ENCODE data around the gene PRR20G. TPM values are rescaled to one million over a fixed set of nuclear protein-coding genes. Genes with fewer than 3 reads are reported as not detected.
"Not testable (repeated sequence)": the region's sequence is repeated elsewhere in the genome, so short reads cannot be mapped to it uniquely, and the experiment has no call there.

The PRR20G gene
- total RNA-seq, 1 donor from 2014 or later: not detected

GRCh38 chr3:127305499-127306060 is 17.7 kb upstream of the PRR20G start:
- Histone ChIP-seq H3K27ac (ENCODE audit: low read depth, low read length) (no peak overlapping the region), H3K27me3 (ENCODE audit: control insufficient read depth in 3 of 3, insufficient read depth in 3 of 3, low read length in 3 of 3) (peaks cover 4 to 20% (median 14%) of the 10 kb centered on the region in 3 donors), H3K9me3 (ENCODE audit: control insufficient read depth in 3 of 3, low read length in 3 of 3) (no peaks in the 10 kb centered on the region), H3K4me1 (ENCODE audit: control insufficient read depth in 3 of 3, insufficient read depth in 3 of 3, low read length in 3 of 3) (no peaks in the 10 kb centered on the region), H3K4me3 (ENCODE audit: low read length in 3 of 3) (no peak overlapping the region), H3K9ac (ENCODE audit: low read depth in 1 of 3, low read length in 3 of 3) (no peak overlapping the region), H3K36me3 (ENCODE audit: control insufficient read depth in 3 of 3, insufficient read depth in 3 of 3, low read length in 3 of 3) (no peaks in the 10 kb centered on the region)

- Histone ChIP-seq H3K27ac (ENCODE audit: low read depth, low read length) (no peak overlapping the region), H3K9me3 (ENCODE audit: control insufficient read depth in 3 of 3, low read length in 3 of 3) (no peaks in the 10 kb centered on the region), H3K36me3 (ENCODE audit: control insufficient read depth in 3 of 3, insufficient read depth in 3 of 3, low read length in 3 of 3) (no peaks in the 10 kb centered on the region), H3K4me3 (ENCODE audit: low read length in 3 of 3) (no peak overlapping the region), H3K9ac (ENCODE audit: low read depth in 1 of 3, low read length in 3 of 3) (no peak overlapping the region), H3K4me1 (ENCODE audit: control insufficient read depth in 3 of 3, insufficient read depth in 3 of 3, low read length in 3 of 3) (no peaks in the 10 kb centered on the region), H3K27me3 (ENCODE audit: control insufficient read depth in 3 of 3, insufficient read depth in 3 of 3, low read length in 3 of 3) (peaks cover 4 to 22% (median 16%) of the 10 kb centered on the region in 3 donors)
Measured at GRCh38 chr3:127304121-127304744, 16.4 kb upstream of the PRR20G start.

GRCh38 chr3:127299276-127299675 is 11.4 kb upstream of the PRR20G start:
- Histone ChIP-seq H3K27me3 (ENCODE audit: control insufficient read depth in 3 of 3, insufficient read depth in 3 of 3, low read length in 3 of 3) (peaks cover 0 to 11% (median 7%) of the 10 kb centered on the region in 3 donors), H3K27ac (ENCODE audit: low read depth, low read length) (no peak overlapping the region), H3K36me3 (ENCODE audit: control insufficient read depth in 3 of 3, insufficient read depth in 3 of 3, low read length in 3 of 3) (no peaks in the 10 kb centered on the region), H3K9me3 (ENCODE audit: control insufficient read depth in 3 of 3, low read length in 3 of 3) (no peaks in the 10 kb centered on the region), H3K4me3 (ENCODE audit: low read length in 3 of 3) (no peak overlapping the region), H3K9ac (ENCODE audit: low read depth in 1 of 3, low read length in 3 of 3) (no peak overlapping the region), H3K4me1 (ENCODE audit: control insufficient read depth in 3 of 3, insufficient read depth in 3 of 3, low read length in 3 of 3) (no peaks in the 10 kb centered on the region)

DNA sequence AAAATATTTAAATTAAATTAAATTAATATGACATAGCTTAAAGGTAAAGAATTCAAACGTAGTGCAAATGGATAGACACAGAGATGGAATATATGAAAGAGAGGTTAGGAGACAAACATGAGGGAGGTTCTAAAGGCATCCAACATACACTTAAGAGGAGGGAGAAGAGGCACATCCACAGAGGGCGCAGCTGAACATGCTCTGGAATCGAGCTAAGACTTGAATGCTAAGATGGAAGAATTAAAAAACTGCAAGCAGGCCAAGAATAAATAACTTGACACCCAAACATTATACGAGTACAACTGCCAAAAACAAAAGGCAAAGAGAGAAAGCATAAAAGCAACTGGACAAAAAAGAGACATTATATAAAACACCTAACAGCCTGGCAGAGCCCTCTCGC is 9.1 kb upstream of the PRR20G start:
- Histone ChIP-seq H3K4me3 (ENCODE audit: low read length in 3 of 3) (no peak overlapping the region), H3K27ac (ENCODE audit: low read depth, low read length) (no peak overlapping the region), H3K9me3 (ENCODE audit: control insufficient read depth in 3 of 3, low read length in 3 of 3) (no peaks in the 10 kb centered on the region), H3K4me1 (ENCODE audit: control insufficient read depth in 3 of 3, insufficient read depth in 3 of 3, low read length in 3 of 3) (no peaks in the 10 kb centered on the region), H3K9ac (ENCODE audit: low read depth in 1 of 3, low read length in 3 of 3) (no peak overlapping the region), H3K27me3 (ENCODE audit: control insufficient read depth in 3 of 3, insufficient read depth in 3 of 3, low read length in 3 of 3) (peaks cover 0 to 10% (median 7%) of the 10 kb centered on the region in 3 donors), H3K36me3 (ENCODE audit: control insufficient read depth in 3 of 3, insufficient read depth in 3 of 3, low read length in 3 of 3) (no peaks in the 10 kb centered on the region)

DNA sequence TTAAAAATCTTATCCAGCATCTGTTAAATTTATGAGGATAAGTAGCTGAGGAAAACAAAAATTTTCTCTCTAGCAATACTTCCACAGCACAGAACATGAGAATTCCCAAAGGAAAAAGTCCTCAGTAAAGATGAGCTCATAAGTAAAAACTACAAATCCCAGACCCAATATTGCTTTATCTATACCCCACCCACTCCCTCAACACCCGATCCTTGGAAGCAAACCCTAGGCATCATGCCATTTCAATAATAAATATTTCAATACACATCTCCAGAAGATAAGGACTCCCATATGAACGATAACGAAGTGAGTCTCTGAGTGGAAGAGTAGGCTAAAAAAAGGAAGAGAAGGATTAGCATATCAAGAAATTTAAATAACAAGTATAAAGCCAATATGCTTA is 8.3 kb upstream of the PRR20G start:
- Histone ChIP-seq H3K9ac (ENCODE audit: low read depth in 1 of 3, low read length in 3 of 3) (no peak overlapping the region), H3K27ac (ENCODE audit: low read depth, low read length) (no peak overlapping the region), H3K4me3 (ENCODE audit: low read length in 3 of 3) (no peak overlapping the region), H3K36me3 (ENCODE audit: control insufficient read depth in 3 of 3, insufficient read depth in 3 of 3, low read length in 3 of 3) (no peaks in the 10 kb centered on the region), H3K9me3 (ENCODE audit: control insufficient read depth in 3 of 3, low read length in 3 of 3) (no peaks in the 10 kb centered on the region), H3K27me3 (ENCODE audit: control insufficient read depth in 3 of 3, insufficient read depth in 3 of 3, low read length in 3 of 3) (peaks cover 0 to 8% (median 7%) of the 10 kb centered on the region in 3 donors), H3K4me1 (ENCODE audit: control insufficient read depth in 3 of 3, insufficient read depth in 3 of 3, low read length in 3 of 3) (no peaks in the 10 kb centered on the region)

DNA sequence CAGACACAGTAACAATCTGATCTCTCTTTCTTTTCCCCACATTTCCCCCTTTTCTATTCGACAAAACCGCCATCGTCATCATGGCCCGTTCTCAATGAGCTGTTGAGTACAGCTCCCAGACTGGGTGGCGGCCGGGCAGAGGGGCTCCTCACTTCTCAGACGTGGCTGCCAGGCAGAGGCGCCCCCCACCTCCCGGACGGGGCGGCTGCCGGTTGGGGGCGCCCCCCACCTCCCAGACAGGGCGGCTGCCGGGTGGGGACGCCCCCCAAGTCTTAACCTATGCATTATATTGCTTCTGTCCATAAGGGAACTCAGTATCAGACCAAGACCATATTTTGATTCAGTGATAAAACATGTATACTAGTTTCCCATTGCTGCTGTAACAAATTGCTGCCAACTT is 5.8 kb upstream of the PRR20G start:
- not testable (repeated sequence) for H3K9ac ChIP-seq (ENCODE audit: low read depth in 1 of 3, low read length in 3 of 3); H3K9me3 ChIP-seq (ENCODE audit: control insufficient read depth in 3 of 3, low read length in 3 of 3); H3K4me1 ChIP-seq (ENCODE audit: control insufficient read depth in 3 of 3, insufficient read depth in 3 of 3, low read length in 3 of 3); H3K27me3 ChIP-seq (ENCODE audit: control insufficient read depth in 3 of 3, insufficient read depth in 3 of 3, low read length in 3 of 3); H3K27ac ChIP-seq (ENCODE audit: low read depth, low read length); H3K4me3 ChIP-seq (ENCODE audit: low read length in 3 of 3); H3K36me3 ChIP-seq (ENCODE audit: control insufficient read depth in 3 of 3, insufficient read depth in 3 of 3, low read length in 3 of 3)

- Histone ChIP-seq H3K9ac (ENCODE audit: low read depth in 1 of 3, low read length in 3 of 3) (no peak overlapping the region), H3K4me3 (ENCODE audit: low read length in 3 of 3) (no peak overlapping the region), H3K36me3 (ENCODE audit: control insufficient read depth in 3 of 3, insufficient read depth in 3 of 3, low read length in 3 of 3) (no peaks in the 10 kb centered on the region), H3K4me1 (ENCODE audit: control insufficient read depth in 3 of 3, insufficient read depth in 3 of 3, low read length in 3 of 3) (no peaks in the 10 kb centered on the region), H3K27ac (ENCODE audit: low read depth, low read length) (no peak overlapping the region), H3K27me3 (ENCODE audit: control insufficient read depth in 3 of 3, insufficient read depth in 3 of 3, low read length in 3 of 3) (peaks cover 0 to 4% (median 3%) of the 10 kb centered on the region in 3 donors), H3K9me3 (ENCODE audit: control insufficient read depth in 3 of 3, low read length in 3 of 3) (no peaks in the 10 kb centered on the region)
Measured at GRCh38 chr3:127291611-127292010, 3.8 kb upstream of the PRR20G start.

DNA sequence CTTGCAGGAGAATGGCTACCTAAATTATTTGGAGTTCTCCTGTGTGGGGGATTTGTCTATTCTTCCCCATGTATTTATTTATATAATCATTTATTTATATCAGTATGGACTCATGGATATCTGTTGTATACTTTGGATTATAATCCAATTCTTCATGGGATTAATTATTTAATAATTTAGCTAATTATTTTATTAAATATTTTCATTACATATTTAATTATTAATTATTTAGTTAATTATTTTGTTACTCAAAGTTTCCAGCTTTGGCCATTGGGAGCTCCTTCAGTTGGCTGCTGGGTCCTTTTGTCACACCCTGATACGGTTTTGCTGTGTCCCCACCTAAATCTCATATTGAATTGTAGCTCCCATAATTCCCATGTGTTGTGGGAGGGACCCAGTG is 3.3 kb upstream of the PRR20G start:
- H3K27ac ChIP-seq (ENCODE audit: low read depth, low read length): no peak overlapping the region
- H3K36me3 ChIP-seq (ENCODE audit: control insufficient read depth in 3 of 3, insufficient read depth in 3 of 3, low read length in 3 of 3): no peaks in the 10 kb centered on the region
- H3K4me1 ChIP-seq (ENCODE audit: control insufficient read depth in 3 of 3, insufficient read depth in 3 of 3, low read length in 3 of 3): no peaks in the 10 kb centered on the region
- peaks cover 0 to 4% (median 3%) of the 10 kb centered on the region in 3 donors for H3K27me3 ChIP-seq (ENCODE audit: control insufficient read depth in 3 of 3, insufficient read depth in 3 of 3, low read length in 3 of 3)
- no peaks in the 10 kb centered on the region for H3K9me3 ChIP-seq (ENCODE audit: control insufficient read depth in 3 of 3, low read length in 3 of 3)
- H3K4me3 ChIP-seq (ENCODE audit: low read length in 3 of 3): no peak overlapping the region
- no peak overlapping the region for H3K9ac ChIP-seq (ENCODE audit: low read depth in 1 of 3, low read length in 3 of 3)

DNA sequence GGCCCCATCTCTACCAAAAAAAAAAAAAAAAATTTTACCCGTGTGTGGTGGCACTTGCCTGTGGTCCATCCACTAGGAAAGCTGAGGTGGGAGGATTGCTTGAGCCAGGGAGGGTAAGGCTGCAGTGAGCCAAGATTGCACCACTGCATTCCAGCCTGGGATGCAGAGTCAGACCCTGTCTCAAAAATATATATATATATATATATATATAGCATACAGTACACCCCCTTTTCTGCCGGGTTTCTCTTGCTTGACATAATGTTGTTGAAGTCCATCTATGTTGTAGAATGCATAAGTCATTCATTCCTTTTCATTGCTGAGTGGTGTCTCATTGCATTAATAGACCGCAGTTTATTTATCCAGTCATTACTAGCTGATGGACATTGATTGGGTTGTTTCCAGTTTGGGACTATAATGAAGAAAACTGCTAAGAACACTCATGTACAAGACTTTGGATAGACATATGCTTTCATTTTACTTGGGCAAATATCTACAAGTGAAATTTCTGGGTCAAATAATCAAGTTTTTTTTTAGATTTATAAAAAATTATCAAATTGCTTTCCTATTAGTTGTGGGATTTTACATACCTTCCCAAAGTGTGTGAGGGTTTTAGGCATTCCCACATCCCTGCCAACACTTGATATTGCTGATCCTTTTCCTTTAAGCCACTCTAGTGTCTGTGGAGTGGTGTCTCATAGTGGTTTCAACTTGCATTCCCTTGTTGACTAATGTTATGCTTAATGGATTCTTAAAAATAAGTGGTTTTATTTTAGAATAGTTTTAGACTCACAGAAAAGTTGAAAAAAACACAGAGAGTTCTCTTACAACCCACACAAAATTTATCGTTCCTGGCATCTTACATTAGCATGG is 2.1 kb upstream of the PRR20G start:
- no peak overlapping the region for H3K4me3 ChIP-seq (ENCODE audit: low read length in 3 of 3)
- H3K9ac ChIP-seq (ENCODE audit: low read depth in 1 of 3, low read length in 3 of 3): no peak overlapping the region
- peaks cover 0 to 4% (median 2%) of the 10 kb centered on the region in 3 donors for H3K27me3 ChIP-seq (ENCODE audit: control insufficient read depth in 3 of 3, insufficient read depth in 3 of 3, low read length in 3 of 3)
- no peaks in the 10 kb centered on the region for H3K9me3 ChIP-seq (ENCODE audit: control insufficient read depth in 3 of 3, low read length in 3 of 3)
- no peaks in the 10 kb centered on the region for H3K36me3 ChIP-seq (ENCODE audit: control insufficient read depth in 3 of 3, insufficient read depth in 3 of 3, low read length in 3 of 3)
- H3K27ac ChIP-seq (ENCODE audit: low read depth, low read length): no peak overlapping the region
- no peaks in the 10 kb centered on the region for H3K4me1 ChIP-seq (ENCODE audit: control insufficient read depth in 3 of 3, insufficient read depth in 3 of 3, low read length in 3 of 3)

Measured in skeletal muscle tissue (tissue), 4 donors.